ENCODE results near the gene ANTXRL.
"Not testable (repeated sequence)": the region's sequence is repeated elsewhere in the genome, so short reads cannot be mapped to it uniquely, and the experiment has no call there.

Gene ANTXRL

DNA sequence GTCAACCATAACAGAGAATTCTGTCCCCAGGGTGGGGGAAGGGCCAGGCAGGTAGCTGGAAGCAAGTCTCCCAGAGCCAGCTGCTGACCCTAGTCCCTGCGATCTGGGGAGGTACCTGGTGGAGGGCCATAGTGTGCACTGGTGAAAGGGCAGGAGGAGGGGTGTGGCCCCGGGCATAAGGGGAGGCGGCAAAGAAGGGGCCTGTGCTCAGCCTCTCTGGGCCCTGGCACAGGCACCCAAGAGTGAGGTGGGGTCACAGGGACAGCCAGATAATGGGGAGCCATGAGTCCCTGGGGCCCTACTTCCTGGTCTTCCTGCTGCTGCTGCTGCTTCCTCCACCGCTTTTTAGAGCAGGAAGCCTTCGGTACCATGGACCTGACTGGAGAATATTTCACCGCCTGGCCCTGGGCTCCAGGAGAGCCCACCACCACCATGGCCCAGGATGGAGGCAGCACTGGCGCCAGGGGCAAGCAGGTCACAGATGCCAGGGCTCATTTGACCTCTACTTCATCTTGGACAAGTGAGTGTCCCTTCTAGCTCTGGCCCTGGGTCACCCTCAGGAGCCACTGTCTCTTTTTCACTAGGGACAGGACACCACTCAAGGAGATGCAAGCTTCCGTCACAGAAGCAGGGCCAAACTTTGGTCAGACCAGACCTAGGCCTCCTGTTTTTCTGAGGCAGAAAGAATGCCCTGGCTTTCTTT is at the start of gene ANTXRL:
Gene ANTXRL, plus strand, starts transcription at position 7 of the 703 bp plus-strand sequence. Its CDS starts 266 bp downstream, at position 273.
- DNase-seq = no peak

DNA sequence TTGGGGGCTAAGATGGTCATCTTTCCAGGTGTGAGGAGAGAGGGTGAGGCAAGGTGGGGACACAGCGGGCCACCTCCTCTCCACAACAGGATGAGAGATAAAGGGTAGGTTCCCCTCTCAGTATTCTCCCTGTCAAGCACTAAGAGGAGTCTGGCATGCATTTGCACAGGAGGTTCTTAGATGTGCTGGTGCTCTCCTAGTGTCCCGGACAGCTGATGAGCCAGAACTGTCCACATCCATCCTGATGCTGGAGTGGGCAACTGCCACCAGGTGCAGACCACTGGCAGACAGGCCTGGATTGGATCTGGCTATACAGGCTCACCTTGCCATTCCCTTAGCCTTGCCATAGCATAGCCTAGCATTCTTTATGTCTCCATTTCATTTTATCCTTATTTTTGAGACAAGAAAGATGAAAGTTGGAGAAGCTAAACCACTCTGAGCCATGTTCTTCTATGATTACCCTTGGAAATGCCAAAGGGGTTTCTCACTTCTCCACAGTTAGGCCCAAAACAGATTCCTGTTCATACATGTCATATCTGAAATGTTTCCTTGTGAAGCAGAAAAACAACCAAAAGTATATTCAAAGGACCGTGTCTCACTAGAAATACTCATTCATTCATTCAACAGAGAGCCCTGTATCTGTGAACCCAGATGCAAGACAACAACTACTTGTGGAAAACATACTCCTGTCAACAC is 48.8 kb upstream of the ANTXRL start:
- no peak for DNase-seq

DNA sequence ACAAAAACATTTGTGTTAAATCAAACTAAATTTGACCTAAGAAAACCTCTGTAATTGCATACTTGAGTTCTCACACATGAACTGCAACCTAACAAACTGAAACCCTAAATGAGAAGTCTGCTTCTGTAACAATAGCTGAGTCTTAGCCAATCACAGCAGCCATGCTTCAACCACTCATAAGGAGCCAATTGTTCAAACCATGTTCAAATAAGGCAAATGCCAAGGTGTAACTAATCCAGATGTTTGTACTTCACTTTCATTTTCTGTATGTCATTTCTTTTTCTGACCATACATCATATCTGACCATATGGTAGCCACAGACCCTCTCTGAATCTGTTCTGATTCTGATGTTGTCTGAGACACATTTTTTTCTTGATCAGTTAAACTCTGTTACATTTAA is 47.5 kb upstream of the ANTXRL start:
- no peak for DNase-seq

DNA sequence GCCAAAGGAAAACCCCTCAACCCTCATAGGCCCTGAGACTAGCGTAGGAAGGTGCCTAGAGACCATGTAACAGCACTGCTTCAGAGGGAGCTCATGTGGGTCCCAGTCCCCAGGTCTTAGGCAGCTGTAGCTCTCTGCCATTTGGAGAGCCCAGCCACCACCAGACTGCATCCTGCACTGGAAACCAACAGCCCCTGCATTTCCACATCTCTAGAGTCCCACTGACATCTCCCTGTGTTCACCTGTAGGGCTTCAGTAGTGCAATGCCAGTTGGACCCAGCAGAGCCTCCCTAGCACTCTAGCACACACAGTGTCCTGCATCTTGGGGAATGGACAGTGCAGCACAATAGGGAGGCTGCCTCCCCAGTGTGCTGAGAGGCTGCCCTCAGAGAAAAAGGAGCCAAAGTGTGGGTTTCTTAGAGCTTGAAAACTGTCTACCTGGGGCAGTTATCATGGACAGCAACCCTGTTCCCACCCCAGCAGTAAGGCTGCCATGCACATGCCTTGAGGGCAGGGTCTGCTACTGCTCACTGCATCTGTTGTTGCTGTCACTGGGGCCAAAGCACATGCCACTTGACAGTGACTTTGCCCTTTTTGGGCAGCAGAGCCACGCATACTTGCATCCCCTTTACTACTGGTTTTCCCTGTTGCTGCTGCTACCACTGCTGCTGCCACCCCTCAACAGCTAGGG is 46.7 kb upstream of the ANTXRL start:
- DNase-seq = no peak

DNA sequence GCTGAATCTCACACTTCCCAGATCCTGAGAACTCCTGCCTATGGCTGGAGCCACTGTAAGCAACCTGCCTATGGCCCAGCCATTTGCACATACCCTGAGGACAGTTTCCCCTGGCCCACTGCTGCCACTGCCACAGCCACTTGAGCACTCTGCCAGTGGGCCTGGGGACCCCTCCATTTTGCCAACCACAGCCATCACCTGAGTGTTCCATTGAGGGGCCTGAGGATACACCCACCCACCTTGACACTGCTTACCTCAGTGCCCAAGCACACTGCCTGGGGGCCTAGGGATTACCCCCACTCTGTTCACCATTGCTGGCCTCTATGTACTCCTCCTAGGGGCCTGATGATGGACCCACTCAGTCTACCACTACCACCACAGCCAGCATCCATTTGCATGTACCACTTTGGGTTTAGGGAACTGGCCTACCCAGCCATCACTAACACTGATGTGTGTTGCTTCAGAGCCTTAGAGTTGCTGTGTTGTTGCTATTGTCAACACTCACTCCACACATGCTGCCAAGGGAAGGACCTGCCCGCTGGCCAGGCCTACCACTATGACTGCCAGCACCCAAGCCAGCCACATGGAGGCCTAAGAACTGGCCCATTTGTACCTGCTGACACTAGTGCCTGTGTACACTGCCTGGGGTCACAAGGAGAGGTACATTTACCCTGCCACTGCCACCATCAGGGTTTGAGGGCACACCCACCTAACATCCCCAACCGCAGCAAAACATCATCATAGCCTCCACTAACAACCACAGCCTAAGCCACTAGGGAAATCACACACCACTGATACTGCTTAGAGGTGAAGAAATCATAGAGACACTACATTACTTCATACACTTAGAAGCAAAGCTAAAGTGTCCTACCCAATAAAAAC is 45.9 kb upstream of the ANTXRL start:
- no peak for DNase-seq

DNA sequence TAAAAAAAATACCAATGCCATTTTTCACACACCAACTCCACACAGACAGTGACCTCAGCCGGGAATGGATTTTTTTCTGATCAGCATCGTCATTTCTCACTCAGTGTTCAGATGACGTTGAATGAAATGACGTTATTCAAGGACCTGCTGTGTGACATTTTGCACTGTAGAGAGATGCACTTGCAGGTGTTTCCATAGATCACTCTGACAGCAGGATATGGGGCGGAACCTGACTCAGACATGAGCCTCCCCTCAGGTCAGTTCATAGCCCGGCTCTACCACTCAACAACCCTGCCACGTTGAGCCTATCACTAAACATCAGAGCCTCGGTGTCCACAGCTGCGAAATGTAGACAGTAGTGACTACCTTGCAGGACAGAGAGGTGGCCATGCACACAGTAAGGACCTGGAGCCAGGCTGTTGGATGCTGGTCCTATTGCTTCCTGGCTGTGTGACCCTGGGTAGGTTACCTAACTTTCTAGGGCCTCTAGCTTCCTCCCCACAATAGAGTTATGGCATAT is 41.4 kb upstream of the ANTXRL start:
- DNase-seq = no peak

DNA sequence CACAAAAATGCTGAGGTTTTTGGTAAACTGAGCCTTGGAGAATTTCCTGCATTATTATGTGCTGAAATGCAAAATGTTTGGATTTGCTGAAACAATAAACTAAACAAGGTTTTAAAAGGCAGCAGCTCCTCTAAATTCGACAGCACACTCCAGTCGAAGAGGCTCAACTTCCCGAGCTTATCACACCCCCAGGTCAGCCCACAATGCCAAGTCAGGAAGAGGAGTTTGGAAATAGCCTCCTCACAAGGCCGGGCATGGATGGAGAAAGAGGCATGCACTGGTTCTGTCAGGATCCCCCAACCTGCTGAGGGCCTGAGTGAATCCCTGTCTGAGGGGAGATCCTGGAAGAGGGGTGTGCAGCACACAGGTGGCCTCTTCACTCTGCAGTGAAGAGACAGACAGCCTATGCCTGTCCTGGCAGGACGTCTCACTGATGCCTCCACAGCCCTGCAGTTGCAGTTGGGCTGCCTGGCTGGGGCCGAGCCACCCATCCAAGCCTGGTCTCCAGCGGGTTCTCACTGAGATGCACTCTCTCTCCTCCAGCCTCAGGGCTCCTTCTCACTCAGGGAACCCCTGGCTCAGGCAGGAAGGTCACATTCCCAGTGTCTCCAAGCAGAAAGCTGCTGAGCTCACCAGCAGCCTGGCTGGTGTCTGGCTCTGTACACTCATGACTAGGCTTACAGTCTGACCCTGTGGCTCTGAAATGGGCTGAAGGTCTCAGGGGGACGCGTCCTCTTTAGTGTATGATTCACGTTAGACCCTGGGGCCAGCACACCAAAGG is 40.2 kb upstream of the ANTXRL start:
- not testable (repeated sequence) for DNase-seq

DNA sequence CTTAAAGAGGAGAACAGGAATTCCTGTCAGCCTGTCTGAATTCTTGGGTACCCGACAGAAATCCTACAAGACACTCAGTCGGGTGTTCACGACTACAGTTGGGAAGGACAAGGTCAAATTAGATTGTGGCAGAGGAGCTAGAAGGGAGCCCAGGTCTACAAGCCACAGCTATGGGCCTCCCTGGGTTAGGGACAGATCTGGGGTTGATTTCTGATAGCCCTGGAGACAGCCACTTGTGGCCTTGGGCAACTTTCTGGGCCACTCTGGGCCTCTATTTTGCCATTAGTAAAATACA is 39.7 kb upstream of the ANTXRL start:
- no peak for DNase-seq

DNA sequence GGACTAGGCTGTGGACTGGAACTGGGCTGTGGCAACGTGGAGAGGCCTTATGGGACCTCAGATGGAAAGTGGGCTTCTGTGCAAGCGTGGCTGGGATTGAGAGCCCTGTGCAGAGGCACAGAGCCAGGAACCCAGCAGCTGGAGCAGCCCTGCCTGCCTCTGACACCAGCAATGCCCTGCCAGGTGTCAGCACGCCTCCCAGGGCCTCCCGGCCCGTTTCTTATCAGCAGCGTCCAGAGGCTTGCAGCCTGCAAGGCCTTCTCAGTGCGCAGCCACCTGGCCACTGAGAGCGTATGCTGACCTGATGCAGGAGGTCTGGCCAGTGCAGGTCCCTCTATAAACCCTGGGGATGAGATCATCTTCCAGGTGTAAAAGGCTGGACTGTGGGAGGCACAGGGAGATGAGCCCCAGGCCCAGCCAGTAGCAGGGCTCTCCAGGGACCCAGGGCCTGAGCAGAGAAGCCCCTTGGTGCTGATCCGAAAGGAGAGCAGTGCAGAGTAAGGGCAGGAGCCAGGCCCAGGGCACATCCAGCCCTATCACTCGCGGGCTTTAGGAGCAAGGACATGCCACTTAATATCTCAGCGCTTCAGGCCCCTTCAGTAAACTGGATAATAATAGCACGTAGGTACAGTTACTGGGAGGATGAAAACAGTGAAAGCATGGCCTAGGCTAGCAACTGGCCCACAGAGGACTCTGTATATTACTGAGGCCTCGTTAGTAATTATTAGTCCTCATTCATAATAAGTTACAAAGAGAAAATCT is 38.8 kb upstream of the ANTXRL start:
- no peak for DNase-seq

DNA sequence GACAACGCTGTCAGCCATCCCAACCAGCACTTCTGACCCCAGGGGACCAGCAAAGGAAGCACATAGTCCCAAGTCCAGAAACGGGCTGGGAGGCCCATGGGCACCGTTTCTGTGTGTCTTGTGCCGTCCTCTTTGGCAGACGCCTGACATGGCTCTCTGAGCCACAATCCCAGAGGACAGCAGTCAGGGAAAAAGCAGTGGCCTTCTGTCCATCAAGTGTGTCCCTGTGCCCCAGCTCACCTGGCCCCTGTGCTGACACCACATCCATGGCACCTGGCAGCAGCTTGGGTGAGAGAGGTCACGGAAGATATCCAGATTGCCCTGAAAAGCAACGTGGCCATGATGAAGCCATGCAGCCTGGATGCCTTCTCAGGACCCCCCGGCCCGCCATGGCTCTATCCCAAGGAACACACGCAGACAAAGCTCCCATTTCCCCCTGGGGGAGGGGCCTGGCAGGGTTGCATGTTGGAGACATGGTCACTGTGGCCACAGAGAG is 38.1 kb upstream of the ANTXRL start:
- DNase-seq = no peak

DNA sequence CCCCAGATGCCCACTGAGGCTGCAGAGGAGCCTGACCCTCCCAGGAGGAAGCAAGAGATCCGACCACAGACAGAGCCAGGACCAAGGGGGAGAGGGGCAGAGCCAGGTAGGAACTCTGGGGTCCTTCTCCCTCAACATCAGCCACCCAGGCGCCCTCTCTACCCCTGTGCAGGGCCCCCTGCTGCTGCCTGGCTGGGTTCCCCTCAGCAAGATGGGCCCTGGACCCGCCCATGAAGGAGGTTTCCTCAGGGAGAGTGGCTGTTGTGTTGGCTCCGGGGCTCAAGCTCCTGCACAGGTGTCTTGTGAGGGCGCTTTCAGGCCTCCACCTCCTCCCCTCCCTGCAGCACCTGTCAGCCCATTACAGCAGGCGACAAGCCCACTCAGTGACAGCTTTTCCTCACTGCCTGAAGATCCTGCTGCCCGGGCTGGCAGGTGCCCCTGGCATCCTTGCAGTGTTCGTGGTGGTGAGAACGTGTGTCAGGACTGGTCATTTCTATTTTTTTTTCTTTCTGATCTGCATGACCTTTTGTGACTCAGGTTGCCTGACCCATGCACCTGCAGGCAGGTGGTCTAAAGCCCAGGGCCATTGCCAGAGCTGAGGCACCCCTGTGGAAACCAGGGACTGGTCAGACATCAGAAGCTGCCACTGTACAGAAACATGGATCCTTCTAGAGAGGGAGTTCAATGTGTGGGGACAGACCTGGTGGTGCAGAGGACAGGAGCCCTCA is 37.0 kb upstream of the ANTXRL start:
- DNase-seq = not testable (repeated sequence)

DNA sequence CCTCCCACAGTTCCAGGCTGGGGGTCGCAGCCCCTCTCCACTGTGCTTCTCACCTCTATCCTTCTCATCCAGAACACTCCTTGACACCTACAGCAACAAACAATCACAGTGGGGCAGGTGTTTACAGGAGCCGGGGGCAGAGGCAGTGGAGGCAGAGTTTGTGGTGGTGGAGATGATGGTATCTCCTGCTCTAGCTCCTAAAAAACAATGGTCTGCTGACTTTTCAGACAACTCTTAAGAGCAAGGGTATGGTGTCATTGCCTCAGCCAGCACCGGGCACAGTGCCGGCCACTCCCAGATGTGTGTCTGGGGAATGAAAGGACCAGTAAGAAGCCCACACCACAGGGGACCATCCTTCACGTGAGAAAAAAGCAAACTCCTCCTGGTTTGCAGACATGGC is 36.3 kb upstream of the ANTXRL start:
- no peak for DNase-seq

DNA sequence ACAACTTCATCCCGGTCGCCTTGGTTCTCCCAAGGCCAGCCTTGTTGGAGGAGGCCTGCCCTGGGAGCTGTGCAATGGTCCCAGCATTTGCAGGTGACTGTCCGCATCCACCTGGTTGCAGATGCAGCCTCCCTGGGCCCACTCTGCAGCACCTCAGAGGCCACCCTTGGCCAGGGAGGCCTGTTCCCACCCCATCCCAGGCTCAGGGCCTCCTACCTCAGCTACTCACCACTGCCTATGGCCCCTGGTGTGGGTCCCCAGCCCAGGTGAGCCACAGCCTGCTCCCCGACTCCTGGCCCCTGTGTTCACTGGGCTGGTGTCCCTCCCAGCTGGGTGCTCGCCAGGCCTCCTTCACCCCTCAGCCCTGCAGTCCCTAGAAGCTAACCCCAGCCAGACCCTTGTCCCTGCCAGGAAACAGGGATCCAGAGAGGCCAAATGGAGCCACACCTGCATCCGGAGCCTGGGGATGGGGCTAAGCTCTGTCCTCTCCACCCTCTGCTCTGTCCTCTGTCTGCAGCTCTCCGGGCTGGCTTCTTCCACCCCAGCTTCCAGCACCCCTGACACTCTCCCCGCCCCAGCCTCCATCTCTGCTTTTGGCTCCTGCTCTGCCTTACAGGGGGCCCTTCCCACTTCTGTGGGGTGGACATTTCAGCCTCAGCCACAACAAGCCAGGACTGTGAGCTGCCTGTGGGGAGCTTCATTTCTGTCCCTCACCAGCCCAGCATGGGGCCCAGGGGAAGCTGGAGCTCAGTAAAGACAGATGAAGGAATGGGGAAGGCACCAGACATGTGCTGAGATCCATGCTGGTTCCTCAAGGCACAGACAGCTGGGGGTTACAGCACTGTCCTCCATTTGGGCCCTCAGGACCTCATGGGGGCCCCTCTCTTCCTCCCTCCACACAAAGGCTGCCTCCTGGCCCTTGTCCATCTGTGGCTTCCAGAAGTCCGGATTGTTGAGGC is 35.6 kb upstream of the ANTXRL start:
- no peak for DNase-seq

DNA sequence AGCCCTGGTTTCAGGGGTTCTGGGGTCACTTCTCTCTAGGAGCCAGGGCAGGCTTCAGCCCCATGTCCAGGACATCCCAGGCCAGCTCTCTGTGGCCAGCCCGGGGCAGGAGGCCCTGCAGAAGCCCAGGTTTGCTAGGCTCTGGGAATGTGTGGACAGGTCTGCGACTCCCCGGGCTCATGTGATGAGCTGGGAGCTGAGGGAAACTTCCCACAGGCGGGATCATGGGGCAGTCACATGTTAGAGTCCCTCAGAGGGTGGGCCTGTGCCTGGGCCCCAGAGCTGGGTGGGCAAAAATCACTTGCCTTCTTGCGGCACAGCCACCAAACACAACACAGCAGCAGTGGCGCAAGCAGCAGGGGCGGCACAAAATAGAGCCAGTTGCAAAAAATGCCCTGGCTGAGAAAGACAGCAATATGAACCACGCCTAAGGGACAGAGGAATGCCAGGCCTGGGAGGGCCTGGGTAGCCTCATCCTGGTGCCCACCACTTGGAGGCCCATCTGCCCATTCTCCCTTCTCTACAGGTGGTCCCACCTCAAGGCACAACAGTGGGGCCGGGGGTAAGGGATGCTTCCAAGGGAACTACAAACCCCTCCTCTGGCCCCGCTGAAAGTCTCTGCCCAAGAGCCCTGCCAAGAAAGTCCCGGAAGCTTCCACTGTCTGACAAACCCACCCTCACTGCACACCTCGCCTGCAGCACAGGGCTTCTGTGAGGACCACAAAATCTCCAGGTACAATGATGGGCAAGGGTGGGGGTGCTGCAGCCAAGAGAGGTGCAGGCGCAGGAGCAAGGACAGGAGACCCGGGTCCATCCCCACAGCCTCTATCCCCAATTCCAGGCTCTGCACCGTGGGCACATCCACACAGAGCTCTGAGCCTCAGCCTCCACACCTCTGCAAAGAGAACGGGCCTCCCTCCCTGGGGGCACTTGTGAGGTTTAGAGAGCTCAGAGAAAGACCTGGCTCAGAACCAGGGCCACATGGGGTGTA is 34.6 kb upstream of the ANTXRL start:
- no peak for DNase-seq

DNA sequence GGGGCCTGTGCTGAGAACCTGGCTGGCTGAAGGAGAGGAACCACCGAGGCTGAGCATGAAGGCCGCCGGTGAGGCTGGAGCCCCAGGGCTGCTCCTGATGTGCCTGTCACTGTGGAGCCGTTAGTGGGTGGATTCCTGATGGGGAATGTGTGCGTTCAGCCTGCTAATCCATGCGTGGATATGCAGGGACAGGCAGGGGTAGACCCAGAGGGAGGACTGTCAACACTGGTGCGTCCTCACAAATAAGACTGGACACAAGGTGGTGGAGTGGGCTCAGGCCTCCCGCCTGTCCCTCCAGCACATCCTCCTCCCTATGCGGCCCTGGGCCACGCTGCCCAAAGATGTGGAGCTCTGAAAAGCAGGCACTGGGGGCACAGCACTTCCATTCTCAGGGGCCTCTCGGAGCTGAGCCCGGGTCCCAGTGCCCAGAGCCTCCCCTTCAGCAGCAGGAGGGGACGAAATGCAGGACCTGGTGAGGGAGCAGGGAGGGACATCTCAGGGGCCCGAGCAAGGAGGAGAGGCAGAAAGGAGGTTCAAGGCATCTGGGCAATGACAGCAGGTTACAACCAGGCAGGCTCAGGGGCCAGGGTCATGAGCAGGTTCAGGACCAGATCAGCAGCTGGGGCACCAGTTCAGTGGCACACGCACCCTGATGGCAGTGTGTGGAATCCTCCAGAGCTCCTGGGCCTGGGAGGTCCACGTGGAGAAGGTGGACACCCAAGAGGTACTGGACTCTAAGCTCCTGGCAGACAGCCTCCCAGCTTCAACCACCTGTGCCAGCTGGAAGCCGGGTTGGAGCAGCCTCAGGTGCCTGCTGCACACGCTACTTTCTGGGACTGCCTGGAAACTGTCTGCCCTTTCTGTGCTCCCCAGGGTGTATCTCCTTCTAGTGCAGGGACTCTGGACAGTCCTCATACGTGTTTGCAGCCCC is 33.5 kb upstream of the ANTXRL start:
- no peak for DNase-seq

DNA sequence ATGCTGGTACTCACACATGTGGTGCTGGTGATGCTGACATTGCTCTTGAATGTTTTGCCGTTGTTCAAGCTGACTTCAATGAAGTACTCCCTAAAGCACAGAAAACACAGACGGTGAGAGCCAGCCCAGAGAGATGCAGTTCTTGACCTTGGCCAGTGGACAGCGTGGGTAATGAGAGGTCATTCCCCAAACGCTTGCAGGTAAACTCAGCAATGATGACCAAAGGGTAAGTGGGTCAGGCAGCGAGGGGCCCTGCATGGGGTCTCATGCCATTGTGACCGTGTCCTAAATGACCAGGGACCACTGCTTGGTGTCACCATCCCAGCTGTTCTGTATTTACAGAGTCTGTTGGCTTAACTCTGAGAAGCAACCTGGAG is 32.8 kb upstream of the ANTXRL start:
- no peak for DNase-seq

DNA sequence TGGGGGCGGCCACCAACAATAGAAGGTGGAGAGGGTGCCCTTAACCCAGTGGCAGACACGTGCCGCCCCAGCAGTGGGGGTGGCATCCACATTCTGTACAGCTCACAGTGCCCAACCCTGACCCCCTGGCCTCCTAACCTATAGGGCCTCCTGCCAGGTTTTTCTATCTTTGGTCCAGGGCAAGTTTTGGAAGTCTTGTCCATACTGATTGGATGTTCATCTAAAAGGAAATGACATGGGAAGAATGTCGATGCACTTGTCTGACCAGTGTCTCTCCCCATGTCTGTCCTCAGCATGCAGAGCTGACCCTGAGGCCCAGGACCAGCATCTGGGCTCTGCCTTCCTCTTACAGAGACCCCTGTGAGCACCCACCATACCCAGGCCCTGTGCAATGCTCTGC is 32.3 kb upstream of the ANTXRL start:
- no peak for DNase-seq
